Right kidney (tissue), 1 donor: Measurements from ENCODE around the gene ZNF213.
"Not testable (repeated sequence)": the region's sequence is repeated elsewhere in the genome, so short reads cannot be mapped to it uniquely, and the experiment has no call there.

ENCODE experiments used
- DNase-seq: peaks from one replicate; pipeline ENCODE4 v3.0.0-alpha.2; 2016

Gene ZNF213

GRCh38 chr16:3170440-3171180, 35.8 kb downstream of the ZNF213 start:
- DNase-seq = no peak

GRCh38 chr16:3171181-3171854, 36.5 kb downstream of the ZNF213 start:
- no peak for DNase-seq

DNA sequence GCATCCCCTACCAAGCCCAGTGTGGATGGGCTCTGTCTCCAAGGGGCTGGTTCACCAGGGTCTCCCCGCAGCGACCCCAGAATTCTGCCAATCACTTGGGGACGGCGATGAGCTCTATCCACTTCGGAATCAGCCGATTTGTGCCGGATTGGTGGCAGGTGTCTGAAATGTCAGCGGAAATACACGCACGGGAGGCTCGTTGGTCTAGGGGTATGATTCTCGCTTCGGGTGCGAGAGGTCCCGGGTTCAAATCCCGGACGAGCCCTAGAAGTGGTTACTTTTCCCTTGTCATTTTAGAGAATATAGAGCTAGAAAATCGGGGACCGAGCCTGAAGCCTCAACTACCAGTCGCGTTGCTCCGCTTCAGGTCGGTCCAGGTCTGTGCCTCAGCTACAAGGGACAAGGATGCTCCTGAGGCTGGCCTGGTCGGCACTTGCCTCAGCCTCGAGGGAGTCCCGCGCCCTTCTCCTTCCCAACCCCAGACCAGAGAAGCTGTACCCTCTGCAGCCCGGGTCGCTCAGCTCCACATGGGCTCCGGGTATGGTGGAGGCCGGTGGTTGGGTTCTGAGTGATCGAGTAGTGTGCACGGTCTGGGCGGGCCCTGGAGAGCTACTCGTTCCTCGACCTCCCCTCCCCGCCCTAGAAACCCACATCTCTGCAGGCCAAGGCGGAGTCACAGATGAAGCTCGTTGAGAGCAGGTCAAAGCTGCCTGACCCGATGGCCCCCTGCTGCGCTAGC, 37.2 kb downstream of the ZNF213 start:
- DNase-seq = no peak

- DNase-seq = peak; percentile 22
Measured at GRCh38 chr16:3173892-3174617, 39.2 kb downstream of the ZNF213 start.

DNA sequence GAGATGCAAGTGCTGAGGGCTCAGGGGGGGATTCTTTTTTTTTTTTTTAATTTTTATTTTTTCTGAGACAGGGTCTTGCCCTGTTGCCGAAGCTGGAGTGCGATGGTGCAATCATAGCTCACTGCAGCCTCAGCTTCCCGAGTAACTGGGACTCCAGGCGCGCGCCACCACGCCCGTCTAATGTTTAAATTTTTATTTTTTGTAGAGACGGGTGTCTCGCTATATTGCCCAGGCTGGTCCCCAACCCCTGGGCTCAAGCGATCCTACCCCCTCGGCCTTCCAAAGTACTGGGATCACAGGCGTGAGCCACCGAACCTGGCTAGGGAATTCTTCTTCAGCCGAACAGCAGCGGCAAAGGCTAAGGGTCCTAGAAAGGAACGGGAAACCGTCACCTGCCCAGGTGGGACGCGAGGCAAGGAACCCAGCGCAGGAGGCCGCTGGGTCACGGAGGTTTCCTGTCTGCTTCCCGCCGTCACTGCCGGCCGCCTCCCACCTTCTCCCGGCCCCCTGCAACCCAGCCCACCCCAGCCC, 39.9 kb downstream of the ZNF213 start:
- no peak for DNase-seq

DNA sequence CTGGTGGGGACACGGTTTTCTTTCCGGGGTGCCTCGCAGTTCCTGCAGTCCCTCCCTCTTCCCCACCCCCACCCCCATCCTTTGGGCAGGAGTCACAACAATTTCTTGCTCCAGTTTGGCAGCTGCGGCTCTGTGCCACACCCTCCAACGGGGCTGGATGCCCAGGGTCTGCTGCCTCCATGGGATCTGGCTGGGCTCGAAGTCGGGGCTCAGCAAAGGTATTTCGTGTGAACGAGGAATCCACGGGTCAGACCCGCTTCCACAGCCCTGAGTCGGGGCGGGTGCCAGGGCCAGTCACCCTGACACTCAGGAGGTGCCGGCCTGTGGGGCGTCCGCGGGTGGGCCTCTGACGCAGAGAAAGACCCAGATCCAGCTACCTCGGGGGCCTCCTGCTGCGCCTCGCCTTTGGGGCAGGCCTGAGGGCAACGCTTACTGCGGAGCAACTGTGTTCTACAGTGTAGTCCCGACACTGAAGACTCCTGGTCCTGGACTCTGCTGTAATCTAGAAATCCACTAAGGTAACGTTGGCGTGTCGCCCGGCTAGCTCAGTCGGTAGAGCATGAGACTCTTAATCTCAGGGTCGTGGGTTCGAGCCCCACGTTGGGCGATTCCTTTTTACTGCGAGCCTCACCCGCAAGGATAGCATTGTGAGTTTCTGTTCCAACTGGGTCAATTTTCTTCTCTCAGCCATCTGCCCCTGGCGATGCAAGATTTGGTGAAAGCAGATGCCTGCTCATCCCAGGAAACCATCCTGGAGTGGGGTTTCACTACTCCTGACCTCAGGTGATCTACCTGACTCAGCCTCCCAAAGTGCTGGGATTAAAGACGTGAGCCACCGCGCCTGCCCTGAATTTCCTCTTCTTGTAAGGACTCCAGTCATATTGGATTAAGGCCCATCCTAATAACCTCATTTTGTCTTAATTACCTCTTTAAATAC, 40.6 kb downstream of the ZNF213 start:
- DNase-seq = no peak

- DNase-seq = no peak
Measured at GRCh38 chr16:3179651-3180050, 44.8 kb downstream of the ZNF213 start.

DNA sequence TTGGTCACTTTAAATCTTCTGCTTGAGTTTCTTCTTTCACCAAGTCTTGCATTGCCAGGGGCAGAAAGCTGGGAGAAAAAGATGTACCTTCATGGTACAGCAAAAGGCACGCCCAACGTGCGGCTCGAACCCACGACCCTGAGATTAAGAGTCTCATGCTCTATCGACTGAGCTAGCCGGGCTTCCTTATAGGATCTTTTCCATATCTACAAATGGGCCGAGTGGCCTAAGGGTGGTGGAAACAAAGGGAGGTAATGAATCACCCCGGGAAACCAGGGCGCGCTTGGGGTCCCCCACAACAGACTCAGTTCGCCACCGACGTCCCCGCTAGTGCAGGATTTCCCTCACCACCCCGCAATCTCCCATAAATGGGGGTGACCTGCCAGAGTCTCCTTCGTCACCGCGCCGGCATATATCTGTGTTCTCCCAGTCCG, 45.6 kb downstream of the ZNF213 start:
- DNase-seq = no peak

- not testable (repeated sequence) for DNase-seq
Measured at GRCh38 chr16:3182293-3182607, 47.4 kb downstream of the ZNF213 start.

DNA sequence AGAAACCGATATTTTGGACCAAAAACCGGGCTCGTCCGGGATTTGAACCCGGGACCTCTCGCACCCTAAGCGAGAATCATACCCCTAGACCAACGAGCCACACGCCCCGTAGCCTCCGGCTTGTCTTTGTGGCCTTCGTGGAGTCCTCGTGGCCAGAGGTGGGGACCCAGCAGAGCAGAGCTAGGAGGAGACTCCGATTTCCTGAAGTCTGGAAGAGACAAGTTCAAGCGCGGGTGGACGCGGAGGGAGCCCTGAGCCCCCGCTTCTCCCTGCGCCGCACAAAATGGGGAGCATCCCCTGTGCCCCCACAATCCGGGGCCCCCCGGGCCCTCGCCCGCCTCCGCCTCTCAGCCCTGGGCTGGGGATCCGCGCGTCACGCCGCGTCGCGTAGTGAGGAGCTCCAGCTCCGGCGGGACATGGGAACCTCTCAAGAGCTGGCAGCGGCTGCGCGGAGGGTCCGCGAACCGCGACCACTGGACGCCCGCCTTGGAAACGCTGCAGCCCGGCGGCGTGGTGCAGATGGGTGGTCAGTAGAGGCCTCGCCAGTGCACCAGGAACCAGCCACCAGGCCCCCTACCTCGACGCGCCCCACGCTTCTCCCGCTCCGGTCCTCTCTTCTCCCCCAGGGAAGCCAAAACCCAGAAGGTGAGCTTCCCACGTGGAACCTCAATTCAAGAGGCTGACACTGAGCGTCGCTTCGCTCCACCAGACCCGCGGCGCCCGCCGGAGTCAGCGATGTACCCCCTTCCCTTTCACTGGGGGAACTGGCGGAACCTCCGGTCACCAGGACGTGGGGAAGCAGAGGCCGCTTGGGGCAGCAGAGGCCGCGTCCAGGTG, 48.0 kb downstream of the ZNF213 start:
- peak; percentile 69 for DNase-seq

GRCh38 chr16:3183445-3184139, 48.8 kb downstream of the ZNF213 start:
- DNase-seq = no peak

- no peak for DNase-seq
Measured at GRCh38 chr16:3186946-3187690, 52.3 kb downstream of the ZNF213 start.

DNA sequence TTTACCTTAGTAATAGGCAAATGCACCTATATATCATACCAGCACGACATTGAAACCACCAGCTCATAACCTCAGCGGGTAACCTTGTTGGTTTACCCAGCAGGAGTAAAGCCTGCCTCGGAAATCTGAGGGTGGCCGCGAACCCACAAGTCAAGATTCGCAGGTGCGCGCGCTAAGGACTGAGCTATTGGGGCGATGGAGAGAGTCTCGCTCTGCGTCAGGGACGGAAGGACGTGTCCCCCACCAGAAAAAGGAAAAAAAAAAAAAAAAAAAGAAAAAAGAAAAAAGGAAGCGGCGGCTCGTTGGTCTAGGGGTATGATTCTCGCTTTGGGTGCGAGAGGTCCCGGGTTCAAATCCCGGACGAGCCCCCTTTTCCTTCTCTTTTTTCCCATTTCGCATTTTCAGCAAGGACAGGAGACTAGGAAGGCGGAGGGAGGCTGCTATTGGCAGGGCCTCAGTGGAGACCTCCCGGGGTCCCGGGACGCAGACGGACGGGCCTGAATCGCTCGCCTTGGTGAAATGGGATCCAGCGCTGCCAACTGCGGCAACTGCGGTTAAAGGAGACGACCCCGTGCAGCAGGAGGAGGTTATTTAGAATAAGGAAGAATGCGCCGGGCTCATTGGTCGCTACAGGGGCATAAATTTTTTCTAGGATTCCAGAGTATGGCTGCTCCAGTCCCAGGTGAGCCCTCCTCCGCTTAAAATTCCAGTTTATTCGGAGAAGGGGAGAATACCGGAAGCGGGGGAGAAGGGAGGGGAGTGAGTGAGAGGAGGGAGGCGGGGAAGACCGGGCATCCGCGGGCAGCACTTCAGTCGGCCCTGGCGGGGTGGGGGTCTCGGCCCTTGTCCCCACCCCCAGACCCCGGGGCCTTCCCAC, 53.2 kb downstream of the ZNF213 start, which contains the start of gene OR1F1:
Gene OR1F1 (plus strand): TSS at position 407 of the 877 bp plus-strand sequence.
- peak; percentile 63 for DNase-seq

GRCh38 chr16:3188675-3188924, 53.8 kb downstream of the ZNF213 start:
- peak; percentile 51 for DNase-seq

- DNase-seq = peak; percentile 61
Measured at GRCh38 chr16:3188925-3189825, 54.3 kb downstream of the ZNF213 start.

DNA sequence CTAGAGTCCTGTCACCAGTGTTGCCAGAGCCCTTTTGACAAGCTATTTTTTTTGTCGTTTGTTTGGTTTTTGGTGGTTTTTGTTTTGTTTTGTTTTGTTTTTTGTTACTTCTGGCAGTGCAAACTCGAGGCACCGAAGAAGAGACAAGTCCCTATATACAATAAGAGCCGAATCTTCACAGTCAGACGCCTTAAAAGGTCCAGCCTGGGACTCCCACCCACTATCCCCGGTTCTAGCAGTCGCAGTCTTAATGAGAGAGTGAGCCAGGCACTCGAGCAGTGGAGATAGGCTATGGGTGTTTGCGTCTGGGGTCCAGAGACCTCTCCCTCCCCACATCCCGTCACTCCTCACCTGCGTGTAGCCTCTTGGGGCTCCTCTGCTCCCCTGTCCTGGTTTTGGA, 55.0 kb downstream of the ZNF213 start:
- DNase-seq = no peak

- DNase-seq = peak; percentile 48
Measured at GRCh38 chr16:3190949-3191353, 56.1 kb downstream of the ZNF213 start.
